Heart left ventricle (tissue), 16 donors: ENCODE data around the gene RYR3. TPM values are rescaled to one million over a fixed set of nuclear protein-coding genes. Genes with fewer than 3 reads are reported as not detected.

ENCODE experiments used
- ATAC-seq, 4 donors: fragments of 200-7000 bp; cut with Tn5 transposase; one replicate each; pipeline ENCODE4 v1.9.1; 2020 to 2022; ENCODE audit warnings: moderate library complexity in 4 of 4, mild to moderate bottlenecking in 3 of 4, moderate number of reproducible peaks in 1 of 4
- DNase-seq, 5 donors: peaks; one replicate each; pipeline ENCODE4 v3.0.0-alpha.2; 2020
- H3K27ac ChIP-seq, 12 donors: fragments of 200-600 bp; sonication (generic) in 4 of 12; one replicate each; pipeline versions ENCODE4 v1.5.0 to v1.8.0; 2016 to 2022; ENCODE audit warnings: mild to moderate bottlenecking in 2 of 12
- H3K27me3 ChIP-seq, 9 donors: fragments of 200-600 bp; sonication (generic) in 2 of 9; one replicate each; pipeline versions ENCODE4 v1.5.1 to v1.8.0; 2016 to 2022; ENCODE audit warnings: mild to moderate bottlenecking in 3 of 9
- H3K36me3 ChIP-seq, 9 donors: fragments of 200-600 bp; sonication (generic) in 2 of 9; one replicate each; pipeline versions ENCODE4 v1.5.0 to v1.8.0; 2018 to 2022; ENCODE audit warnings: mild to moderate bottlenecking in 2 of 9
- H3K4me1 ChIP-seq, 12 donors: fragments of 200-600 bp; sonication (generic) in 4 of 12; one replicate each; pipeline versions ENCODE4 v1.5.0 to v1.8.0; 2016 to 2022; ENCODE audit warnings: mild to moderate bottlenecking in 3 of 12
- H3K4me3 ChIP-seq, 12 donors: fragments of 200-600 bp; sonication (generic) in 4 of 12; one replicate each; pipeline versions ENCODE4 v1.5.0 to v1.8.0; 2017 to 2022; ENCODE audit warnings: mild to moderate bottlenecking in 9 of 12, moderate library complexity in 4 of 12
- H3K9me3 ChIP-seq, 12 donors: fragments of 200-600 bp; sonication (generic) in 4 of 12; one replicate each; pipeline versions ENCODE4 v1.5.0 to v1.8.0; 2016 to 2022; ENCODE audit warnings: mild to moderate bottlenecking in 1 of 12
- CTCF ChIP-seq, 12 donors: fragments of 200-600 bp; sonication (generic) in 4 of 12; IDR thresholded peaks; one replicate each; pipeline versions ENCODE4 v1.5.0 to v1.8.0; 2018 to 2022; ENCODE audit warnings: antibody characterized with exemption in 12 of 12, mild to moderate bottlenecking in 5 of 12
- POLR2A ChIP-seq, 2 donors: fragments of 450-650 bp; IDR thresholded peaks; one replicate each; pipeline ENCODE4 v1.6.1; 2017; ENCODE audit warnings: antibody characterized with exemption in 2 of 2, mild to moderate bottlenecking in 2 of 2, moderate library complexity in 2 of 2
- WGBS, 4 donors: extraction: QIAGEN DNeasy Blood & Tissue Kit in 2 of 4; methylation state at CpG; one replicate each; pipeline versions ENCODE4 v1.1.5 to v1.1.7; 2013 to 2018; 5-methylcytosine and 5-hydroxymethylcytosine counted together
- intact Hi-C, 10 donors: fragments of 100-400 bp; cut with DNase I; formaldehyde crosslinking; loops; one replicate each; pipeline versions ENCODE4 v1.11.1 to v1.14.2; 2022
- polyA plus RNA-seq, 2 donors: library from polyadenylated mRNA; stranded (reverse); fragments of 200-250 nt; gene quantifications; one replicate each; pipeline ENCODE4 v1.2.3, GENCODE V29; 2013
- total RNA-seq, 9 donors: library from RNA; depleted of rRNA in 2 of 9; stranded (reverse); fragments of >200 nt in 2 of 9; fragmentation: NEBNext Ultra II Directional in 3 of 9; extraction: Animal tissue kit (Norgen Biotek cat#: 25700) in 3 of 9; gene quantifications; one replicate each; pipeline versions ENCODE4 v1.1.0 to v1.2.4, GENCODE V29; 2016 to 2023
- donor health status: ischemic (EF 13 %, LVEDD 7.1; RV severe dilation, severe dysfunction).
- donor health status: healthy with polysubstance abuse.
- donor health status: DM: no; HTN: yes; CAD: no.
- donor health status: DM: no; HTN: no; CAD: no.
- donor health status: ischemic (EF 25% LVEDD 6.9; RV normal size, moderate dysfunction).
- donor health status: ischemic (EF 25% LVEDD 5.7; RV mildly dilated, moderate dysfunction).
- donor health status: healthy.
- donor health status: DM: yes; HTN: yes; CAD: no.
- donor health status: ischemic (EF 35%, LVEDD 5.7; RV mildly dilated, moderate dysfunction).
- donor health status: nonischemic (EF 11% LVEDD 7.7; RV severe dilation, severe dysfunction).
- donor health status: DM: yes; HTN: yes; CAD: no.
- donor health status: PGD.
- donor health status: ischemic (EF 29% LVEDD 5.4; RV normal size, mild dysfunction).
- donor health status: nonischemic (EF 23%, LVEDD 6.1; RV moderate dilation, normal function).

The RYR3 gene
- total and polyA plus RNA-seq, 11 donors: 0.01 to 0.35 (median 0.23) TPM; not detected in 2

- DNase-seq (no peak), ATAC-seq (no peak)
- Histone ChIP-seq H3K36me3 (no peaks in the 10 kb centered on the region), H3K4me1 (no peaks in the 10 kb centered on the region), H3K9me3 (no peaks in the 10 kb centered on the region), H3K27me3 (no peaks in the 10 kb centered on the region), H3K4me3 (no peak overlapping the region), H3K27ac (no peak overlapping the region)
- intact Hi-C loops: no loop called here
- TF ChIP-seq POLR2A (IDR thresholded peaks at IDR 0.05) (no peak), CTCF (IDR thresholded peaks at IDR 0.05) (no peak)
- 67 to 86% (median 72%) methylated on average over 5 of the region's 5 CpGs for WGBS, 4 donors
Observed at GRCh38 chr15:33782966-33783365, 472.2 kb downstream of the RYR3 start.

GRCh38 chr15:33785366-33785765 lies 474.6 kb downstream of the RYR3 start:
- no peaks in the 10 kb centered on the region for H3K4me1 ChIP-seq
- no peaks in the 10 kb centered on the region for H3K9me3 ChIP-seq
- no peak overlapping the region for H3K27ac ChIP-seq
- intact Hi-C loops: no loop called here
- no peak overlapping the region for H3K4me3 ChIP-seq
- H3K27me3 ChIP-seq: no peaks in the 10 kb centered on the region
- TF ChIP-seq CTCF (IDR thresholded peaks at IDR 0.05) (no peak), POLR2A (IDR thresholded peaks at IDR 0.05) (no peak)
- 47 to 62% (median 56%) methylated on average over 6 of the region's 6 CpGs for WGBS, 4 donors
- no peaks in the 10 kb centered on the region for H3K36me3 ChIP-seq
- DNase-seq: no peak
- ATAC-seq: no peak

- H3K27me3 ChIP-seq: no peaks in the 10 kb centered on the region
- intact Hi-C loops: no loop called here
- no peaks in the 10 kb centered on the region for H3K9me3 ChIP-seq
- H3K4me1 ChIP-seq: no peaks in the 10 kb centered on the region
- H3K27ac ChIP-seq: no peak overlapping the region
- DNase-seq (no peak), ATAC-seq (peak in 2 of 4 donors; percentile 51 to 59)
- TF ChIP-seq CTCF (IDR thresholded peaks at IDR 0.05) (no peak), POLR2A (IDR thresholded peaks at IDR 0.05) (no peak)
- peak overlapping the region in 2 of 12 donors; percentile 12 to 26 for H3K4me3 ChIP-seq
- no peaks in the 10 kb centered on the region for H3K36me3 ChIP-seq
- 23 to 30% (median 29%) methylated on average over 9 of the region's 9 CpGs for WGBS, 4 donors
Observed at GRCh38 chr15:33788906-33789540, 478.3 kb downstream of the RYR3 start.

- intact Hi-C loops: no loop called here
- H3K4me1 ChIP-seq: no peaks in the 10 kb centered on the region
- H3K9me3 ChIP-seq: no peaks in the 10 kb centered on the region
- H3K27me3 ChIP-seq: peaks cover 0 to 2% (median 0%) of the 10 kb centered on the region in 9 donors
- DNase-seq (no peak), ATAC-seq (no peak)
- H3K4me3 ChIP-seq: no peak overlapping the region
- 82 to 87% (median 85%) methylated on average over 5 of the region's 5 CpGs for WGBS, 4 donors
- no peak overlapping the region for H3K27ac ChIP-seq
- no peaks in the 10 kb centered on the region for H3K36me3 ChIP-seq
- TF ChIP-seq POLR2A (IDR thresholded peaks at IDR 0.05) (no peak), CTCF (IDR thresholded peaks at IDR 0.05) (no peak)
Observed at GRCh38 chr15:33794453-33794852, 483.7 kb downstream of the RYR3 start.
